HUES6 (cell line): ENCODE measurements around the gene GUF1.
"Not testable (repeated sequence)": the region's sequence is repeated elsewhere in the genome, so short reads cannot be mapped to it uniquely, and the experiment has no call there.

Source experiments
- H3K27ac ChIP-seq: 2 replicates; pipeline ENCODE4 v1.7.0; 2013; ENCODE audit warnings: low read depth, mild to moderate bottlenecking, low read length, inconsistent platforms
- H3K27me3 ChIP-seq: 2 replicates; pipeline ENCODE4 v1.6.1; 2013; ENCODE audit warnings: low read length; ENCODE audit not compliant: control insufficient read depth, insufficient read depth
- H3K36me3 ChIP-seq: 2 replicates; pipeline ENCODE4 v1.6.1; 2013; ENCODE audit warnings: low read length; ENCODE audit not compliant: control insufficient read depth, insufficient read depth
- H3K4me1 ChIP-seq: 2 replicates; pipeline ENCODE4 v1.6.1; 2013; ENCODE audit warnings: low read length; ENCODE audit not compliant: control insufficient read depth, insufficient read depth
- H3K4me3 ChIP-seq: 2 replicates; pipeline ENCODE4 v1.5.1; 2013; ENCODE audit warnings: low read depth, low read length
- H3K9ac ChIP-seq: one replicate; pipeline ENCODE4 v1.6.1; 2013; ENCODE audit warnings: mild to moderate bottlenecking, low read length
- H3K9me3 ChIP-seq: 2 replicates; pipeline ENCODE4 v1.6.1; 2013; ENCODE audit warnings: low read depth, low read length; ENCODE audit not compliant: control insufficient read depth, insufficient read depth

GUF1 gene

DNA sequence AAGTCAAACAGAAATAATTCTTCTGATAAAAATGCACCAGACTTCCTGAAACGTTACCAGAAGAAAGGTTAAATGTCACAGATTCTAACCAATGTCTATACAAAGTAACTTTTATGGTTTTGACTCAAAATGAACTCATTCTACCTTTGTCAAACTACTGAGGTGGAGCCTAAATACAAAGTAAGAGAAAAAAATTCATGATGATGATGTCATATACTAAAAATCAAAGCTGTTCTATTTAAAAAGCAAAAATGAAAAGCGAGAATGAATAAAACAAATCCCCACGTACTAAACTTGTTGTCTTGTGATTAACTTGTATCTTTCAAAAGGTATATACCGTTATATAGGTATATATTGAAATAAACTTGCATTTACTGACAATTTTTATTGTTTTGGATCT, 26.5 kb downstream of the GUF1 start:
- H3K9me3 ChIP-seq, result no peaks in the 10 kb centered on the region
- H3K4me1 ChIP-seq, result no peaks in the 10 kb centered on the region
- H3K27me3 ChIP-seq, result no peaks in the 10 kb centered on the region
- peaks cover 34% of the 10 kb centered on the region for H3K36me3 ChIP-seq
- H3K27ac ChIP-seq, result no peak overlapping the region
- H3K9ac ChIP-seq, result no peak overlapping the region
- H3K4me3 ChIP-seq, result no peak overlapping the region

DNA sequence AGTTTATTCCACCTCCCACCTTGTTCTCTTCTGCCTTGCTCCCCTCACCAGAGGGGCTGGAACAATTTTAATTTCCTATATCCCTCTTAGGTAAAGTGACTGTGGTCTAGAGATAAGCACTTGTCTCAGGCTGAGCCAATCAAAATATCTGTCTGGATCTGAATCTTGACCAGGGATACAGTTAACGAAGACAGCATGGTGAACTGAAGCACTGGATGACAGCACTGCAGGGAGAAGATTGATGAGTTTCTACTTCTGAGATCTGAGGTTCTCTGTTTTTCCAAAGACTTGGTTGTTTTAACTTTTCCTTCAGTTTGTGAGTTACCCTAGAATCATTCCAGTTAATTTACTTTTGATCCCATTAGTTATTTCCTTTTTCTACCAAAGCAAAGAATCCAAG, 34.9 kb downstream of the GUF1 start:
- Histone ChIP-seq H3K4me3 (no peak overlapping the region), H3K4me1 (no peaks in the 10 kb centered on the region), H3K36me3 (no peaks in the 10 kb centered on the region; the same call in 1 of the 2 replicates), H3K9me3 (no peaks in the 10 kb centered on the region), H3K27ac (no peak overlapping the region), H3K9ac (no peak overlapping the region), H3K27me3 (no peaks in the 10 kb centered on the region)

- Histone ChIP-seq H3K36me3 (no peaks in the 10 kb centered on the region; the same call in 1 of the 2 replicates), H3K27me3 (no peaks in the 10 kb centered on the region), H3K4me3 (no peak overlapping the region), H3K4me1 (no peaks in the 10 kb centered on the region), H3K27ac (no peak overlapping the region), H3K9ac (no peak overlapping the region), H3K9me3 (no peaks in the 10 kb centered on the region)
Measured at GRCh38 chr4:44716597-44716996, 38.4 kb downstream of the GUF1 start.

DNA sequence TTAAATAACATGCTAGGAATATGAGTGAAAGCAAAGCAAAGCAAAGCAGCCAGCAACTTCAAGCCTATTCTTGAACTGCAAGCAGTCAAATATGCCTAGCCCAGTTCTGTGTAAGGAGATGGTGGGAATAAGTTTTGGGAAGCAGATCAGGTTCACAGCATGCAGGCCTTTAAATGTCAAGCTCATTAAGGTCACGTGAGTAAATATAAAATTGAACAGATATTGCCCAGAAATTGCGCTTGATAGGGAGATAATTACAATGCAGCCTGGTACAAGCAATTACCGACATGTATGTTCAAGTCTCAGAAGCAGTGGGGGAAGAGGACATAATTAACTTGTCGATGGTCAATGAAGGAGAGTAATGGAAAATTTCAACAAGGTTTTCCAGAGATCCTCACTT, 42.2 kb downstream of the GUF1 start:
- Histone ChIP-seq H3K4me1 (peaks cover 2% of the 10 kb centered on the region; the same call in 1 of the 2 replicates), H3K27ac (no peak overlapping the region), H3K9ac (no peak overlapping the region)

DNA sequence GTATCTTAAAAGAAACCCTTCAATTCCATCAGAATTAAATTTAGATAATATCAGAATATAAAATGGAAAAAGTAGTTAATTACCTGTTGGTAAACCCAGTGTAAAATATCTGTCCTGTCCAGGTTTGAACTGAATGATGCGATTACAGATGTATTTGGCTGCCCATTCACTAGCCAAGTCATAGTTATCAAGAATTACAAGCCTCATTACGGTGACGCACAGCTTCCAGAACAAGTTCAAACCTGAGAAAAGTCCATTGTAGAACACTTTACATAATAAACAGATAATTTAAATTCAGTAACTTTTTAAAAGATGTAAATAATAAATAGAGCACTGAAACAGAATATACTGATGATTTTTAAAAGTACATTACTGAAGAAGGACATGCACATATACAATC, 43.8 kb downstream of the GUF1 start:
- Histone ChIP-seq H3K4me1 (peaks cover 9% of the 10 kb centered on the region; the same call in 1 of the 2 replicates), H3K4me3 (no peak overlapping the region), H3K27ac (no peak overlapping the region), H3K36me3 (no peaks in the 10 kb centered on the region), H3K9ac (no peak overlapping the region), H3K9me3 (no peaks in the 10 kb centered on the region), H3K27me3 (peaks cover 8% of the 10 kb centered on the region)

More for the DNA sequence above, 42.2 kb downstream of the GUF1 start:
- Histone ChIP-seq H3K27me3 (no peaks in the 10 kb centered on the region; the same call in 1 of the 2 replicates), H3K36me3 (no peaks in the 10 kb centered on the region), H3K9me3 (no peaks in the 10 kb centered on the region), H3K4me3 (no peak overlapping the region)

- Histone ChIP-seq H3K4me1 (peaks cover 9% of the 10 kb centered on the region; the same call in 1 of the 2 replicates), H3K27ac (no peak overlapping the region), H3K4me3 (peak overlapping the region; percentile 92), H3K9me3 (no peaks in the 10 kb centered on the region), H3K36me3 (no peaks in the 10 kb centered on the region), H3K27me3 (peaks cover 16% of the 10 kb centered on the region), H3K9ac (peak overlapping the region; percentile 59)
Measured at GRCh38 chr4:44725166-44725565, 46.9 kb downstream of the GUF1 start.

- Histone ChIP-seq H3K27ac (no peak overlapping the region), H3K4me1 (peaks cover 9% of the 10 kb centered on the region; the same call in 1 of the 2 replicates)
Measured at GRCh38 chr4:44725726-44726037, 47.5 kb downstream of the GUF1 start.

GRCh38 chr4:44726038-44726871, 48.0 kb downstream of the GUF1 start, which contains the start of gene GNPDA2:
GNPDA2 (minus strand) TSS chr4:44726556; CDS start chr4:44722207, 4,349 bp downstream.
- peak within 1 kb of the TSS; percentile 59 for H3K9ac ChIP-seq
- peak within 1 kb of the TSS; percentile 92 for H3K4me3 ChIP-seq
- peak within 1 kb of the TSS; percentile 27; the same call in 1 of the 2 replicates for H3K27ac ChIP-seq
- H3K4me1 ChIP-seq, result peaks cover 9% of the 10 kb centered on the region; the same call in 1 of the 2 replicates
- H3K36me3 ChIP-seq, result no peaks in the 10 kb centered on the region
- no peaks in the 10 kb centered on the region for H3K9me3 ChIP-seq
- peaks cover 16% of the 10 kb centered on the region for H3K27me3 ChIP-seq

More at GRCh38 chr4:44725726-44726037, 47.5 kb downstream of the GUF1 start:
- H3K4me3 ChIP-seq, result peak overlapping the region; percentile 92
- H3K9me3 ChIP-seq, result no peaks in the 10 kb centered on the region
- peaks cover 16% of the 10 kb centered on the region for H3K27me3 ChIP-seq
- no peaks in the 10 kb centered on the region for H3K36me3 ChIP-seq
- H3K9ac ChIP-seq, result peak overlapping the region; percentile 59

GRCh38 chr4:44727471-44727870, 49.3 kb downstream of the GUF1 start:
- H3K9ac ChIP-seq, result no peak overlapping the region

GRCh38 chr4:44728694-44729093, 50.5 kb downstream of the GUF1 start:
- H3K4me3 ChIP-seq, H3K9me3 ChIP-seq, H3K27ac ChIP-seq, H3K9ac ChIP-seq, H3K36me3 ChIP-seq, H3K4me1 ChIP-seq: not testable (repeated sequence)
- peaks cover 16% of the 10 kb centered on the region for H3K27me3 ChIP-seq

More at GRCh38 chr4:44727471-44727870, 49.3 kb downstream of the GUF1 start:
- Histone ChIP-seq H3K27me3 (peaks cover 16% of the 10 kb centered on the region), H3K4me3 (no peak overlapping the region), H3K36me3 (no peaks in the 10 kb centered on the region), H3K4me1 (peaks cover 9% of the 10 kb centered on the region; the same call in 1 of the 2 replicates), H3K9me3 (no peaks in the 10 kb centered on the region), H3K27ac (no peak overlapping the region)

GRCh38 chr4:44736900-44737299, 58.7 kb downstream of the GUF1 start:
- no peak overlapping the region for H3K4me3 ChIP-seq
- no peaks in the 10 kb centered on the region for H3K9me3 ChIP-seq
- H3K27ac ChIP-seq, result no peak overlapping the region
- no peaks in the 10 kb centered on the region for H3K36me3 ChIP-seq
- no peak overlapping the region for H3K9ac ChIP-seq
- no peaks in the 10 kb centered on the region for H3K27me3 ChIP-seq
- no peaks in the 10 kb centered on the region for H3K4me1 ChIP-seq
